ENCODE results near the gene PIEZO1. TPM values are rescaled to one million over a fixed set of nuclear protein-coding genes. Genes with fewer than 3 reads are reported as not detected.

PIEZO1 gene
- total and polyA plus RNA-seq, 11 donors, result 14.2 to 59.7 (median 31.2) TPM

DNA sequence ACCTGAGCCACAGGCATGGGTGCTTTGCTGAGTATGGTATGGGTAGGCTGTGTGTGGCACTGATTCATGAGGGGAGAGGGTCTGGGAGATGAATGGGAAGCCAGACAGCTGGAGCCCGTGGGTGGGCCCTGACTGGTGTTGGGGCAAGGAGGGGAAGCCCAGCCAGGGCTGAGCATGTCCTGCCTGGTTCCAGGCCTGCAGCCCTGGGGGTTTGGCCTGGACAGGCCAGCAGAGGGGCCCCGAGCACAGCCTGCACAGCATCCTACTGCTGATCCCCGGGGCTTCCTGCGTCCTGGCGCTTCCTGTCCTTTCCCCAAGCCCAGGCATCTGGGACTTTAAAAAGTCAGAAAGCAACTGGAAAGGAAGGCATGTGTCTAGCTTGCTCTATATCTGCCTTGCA is 117.6 kb downstream of the PIEZO1 start:
- H3K9me3 ChIP-seq, result no peaks in the 10 kb centered on the region
- H3K4me1 ChIP-seq, result peaks cover 0 to 31% (median 18%) of the 10 kb centered on the region in 12 donors
- ATAC-seq, result no peak
- WGBS, 4 donors, result 53 to 63% (median 54%) methylated on average over 4 to 5 of the region's 5 CpGs
- no peak overlapping the region for H3K27ac ChIP-seq
- H3K4me3 ChIP-seq, result no peak overlapping the region
- intact Hi-C loops (cut with DNase I), result no loop called here
- TF ChIP-seq, protein P1, sequence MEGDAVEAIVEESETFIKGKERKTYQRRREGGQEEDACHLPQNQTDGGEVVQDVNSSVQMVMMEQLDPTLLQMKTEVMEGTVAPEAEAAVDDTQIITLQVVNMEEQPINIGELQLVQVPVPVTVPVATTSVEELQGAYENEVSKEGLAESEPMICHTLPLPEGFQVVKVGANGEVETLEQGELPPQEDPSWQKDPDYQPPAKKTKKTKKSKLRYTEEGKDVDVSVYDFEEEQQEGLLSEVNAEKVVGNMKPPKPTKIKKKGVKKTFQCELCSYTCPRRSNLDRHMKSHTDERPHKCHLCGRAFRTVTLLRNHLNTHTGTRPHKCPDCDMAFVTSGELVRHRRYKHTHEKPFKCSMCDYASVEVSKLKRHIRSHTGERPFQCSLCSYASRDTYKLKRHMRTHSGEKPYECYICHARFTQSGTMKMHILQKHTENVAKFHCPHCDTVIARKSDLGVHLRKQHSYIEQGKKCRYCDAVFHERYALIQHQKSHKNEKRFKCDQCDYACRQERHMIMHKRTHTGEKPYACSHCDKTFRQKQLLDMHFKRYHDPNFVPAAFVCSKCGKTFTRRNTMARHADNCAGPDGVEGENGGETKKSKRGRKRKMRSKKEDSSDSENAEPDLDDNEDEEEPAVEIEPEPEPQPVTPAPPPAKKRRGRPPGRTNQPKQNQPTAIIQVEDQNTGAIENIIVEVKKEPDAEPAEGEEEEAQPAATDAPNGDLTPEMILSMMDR (IDR thresholded peaks at IDR 0.05), result peak in 3 of 12 donors; percentile 6 to 10 (median 8)
- TF ChIP-seq POLR2A (IDR thresholded peaks at IDR 0.05), result no peak
- H3K27me3 ChIP-seq, result no peaks in the 10 kb centered on the region
- DNase-seq, result no peak
- peaks cover 0 to 3% (median 0%) of the 10 kb centered on the region in 9 donors for H3K36me3 ChIP-seq

- Histone ChIP-seq H3K4me3 (no peak overlapping the region), H3K36me3 (peaks cover 0 to 3% (median 0%) of the 10 kb centered on the region in 9 donors), H3K27ac (peak overlapping the region in 3 of 12 donors; percentile 11 to 37 (median 14)), H3K9me3 (no peaks in the 10 kb centered on the region), H3K4me1 (peaks cover 0 to 32% (median 25%) of the 10 kb centered on the region in 12 donors), H3K27me3 (no peaks in the 10 kb centered on the region)
- intact Hi-C loops (cut with DNase I), result no loop called here
- ATAC-seq (no peak), DNase-seq (no peak)
- WGBS, 4 donors, result 81 to 89% (median 86%) methylated on average over 3 of the region's 3 CpGs
- no peak for TF ChIP-seq POLR2A (IDR thresholded peaks at IDR 0.05)
- TF ChIP-seq, protein P1 (IDR thresholded peaks at IDR 0.05), result no peak
These were observed 119.5 kb downstream of the PIEZO1 start for GRCh38 chr16:88665570-88665969.

Small RNA genes lying within 50 kb of the gene (microRNA-seq; reads per million reads assigned to microRNA genes)
- gene MIR4722, result 0 to 0.06 (median 0) reads per million in 4 donors

Other genes starting within 250 kb of the PIEZO1 start
- gene ZC3H18, start 214.8 kb downstream of the PIEZO1 start, total RNA-seq, result 10 to 100 TPM in 8 of 9 donors, 1 to 10 TPM in 1; 8.4 to 28.4 (median 21.9) TPM
- 10 to 100 TPM; 20.5 to 23.7 TPM for gene ZC3H18, start 214.8 kb downstream of the PIEZO1 start, polyA plus RNA-seq
- not detected for gene IL17C, start 146.6 kb downstream of the PIEZO1 start, total RNA-seq
- not detected for gene IL17C, start 146.6 kb downstream of the PIEZO1 start, polyA plus RNA-seq
- gene CYBA, start 134.2 kb downstream of the PIEZO1 start, total RNA-seq, result 100 to 1,000 TPM in 1 of 9 donors, 10 to 100 TPM in 8; 22.6 to 227 (median 34.4) TPM
- gene CYBA, start 134.2 kb downstream of the PIEZO1 start, polyA plus RNA-seq, result 10 to 100 TPM; 46.5 to 48.8 TPM
- 10 to 100 TPM; 17.5 to 26.8 (median 20.6) TPM for gene MVD, start 122.1 kb downstream of the PIEZO1 start, total RNA-seq
- 10 to 100 TPM; 22.3 to 41.2 TPM for gene MVD, start 122.1 kb downstream of the PIEZO1 start, polyA plus RNA-seq
- 1 to 10 TPM in 6 of 9 donors, under 1 TPM in 3; 0.76 to 9.5 (median 1.4) TPM for gene SNAI3, start 98.7 kb downstream of the PIEZO1 start, total RNA-seq
- gene SNAI3, start 98.7 kb downstream of the PIEZO1 start, polyA plus RNA-seq, result 1 to 10 TPM; 1.7 to 4.4 TPM
- gene RNF166, start 78.8 kb downstream of the PIEZO1 start, total RNA-seq, result 10 to 100 TPM in 8 of 9 donors, 1 to 10 TPM in 1; 9.3 to 28.5 (median 15.4) TPM
- gene RNF166, start 78.8 kb downstream of the PIEZO1 start, polyA plus RNA-seq, result 10 to 100 TPM; 14.7 to 21.8 TPM
- gene CTU2, start 78.7 kb downstream of the PIEZO1 start, total RNA-seq, result 10 to 100 TPM in 7 of 9 donors, 1 to 10 TPM in 2; 6.5 to 20.8 (median 12.3) TPM
- 10 to 100 TPM; 16.0 to 20.8 TPM for gene CTU2, start 78.7 kb downstream of the PIEZO1 start, polyA plus RNA-seq
- gene CDT1, start 18.6 kb upstream of the PIEZO1 start, total RNA-seq, result 1 to 10 TPM in 4 of 9 donors, under 1 TPM in 5; 0.23 to 6.1 (median 0.70) TPM
- under 1 TPM; 0.19 to 0.40 TPM for gene CDT1, start 18.6 kb upstream of the PIEZO1 start, polyA plus RNA-seq
- 10 to 100 TPM; 26.6 to 75.8 (median 44.2) TPM for gene APRT, start 26.7 kb upstream of the PIEZO1 start, total RNA-seq
- 100 to 1,000 TPM in 1 of 2 donors, 10 to 100 TPM in 1; 62.6 to 129 TPM for gene APRT, start 26.7 kb upstream of the PIEZO1 start, polyA plus RNA-seq
- gene GALNS, start 71.7 kb upstream of the PIEZO1 start, total RNA-seq, result 10 to 100 TPM; 10.7 to 22.7 (median 13.3) TPM
- gene GALNS, start 71.7 kb upstream of the PIEZO1 start, polyA plus RNA-seq, result 10 to 100 TPM; 14.1 to 16.4 TPM
- 10 to 100 TPM; 20.3 to 65.7 (median 44.2) TPM for gene TRAPPC2L, start 71.9 kb upstream of the PIEZO1 start, total RNA-seq
- 10 to 100 TPM; 30.3 to 51.3 TPM for gene TRAPPC2L, start 71.9 kb upstream of the PIEZO1 start, polyA plus RNA-seq
- not detected for gene PABPN1L, start 81.4 kb upstream of the PIEZO1 start, total RNA-seq
- not detected for gene PABPN1L, start 81.4 kb upstream of the PIEZO1 start, polyA plus RNA-seq
- 10 to 100 TPM in 2 of 9 donors, 1 to 10 TPM in 7; 5.0 to 12.0 (median 5.8) TPM for gene CBFA2T3, start 192.0 kb upstream of the PIEZO1 start, total RNA-seq
- 10 to 100 TPM in 1 of 2 donors, 1 to 10 TPM in 1; 5.5 to 11.1 TPM for gene CBFA2T3, start 192.0 kb upstream of the PIEZO1 start, polyA plus RNA-seq

All from heart left ventricle (tissue), 16 donors.